Upper lobe of right lung (tissue), 1 donor: ENCODE data around the gene FOXP1. TPM values are rescaled to one million over a fixed set of nuclear protein-coding genes. Genes with fewer than 3 reads are reported as not detected.

ENCODE experiments used
- ATAC-seq: fragments of 200-7000 bp; cut with Tn5 transposase; one replicate; pipeline ENCODE4 v1.9.1; 2020; ENCODE audit warnings: mild to moderate bottlenecking, moderate library complexity
- DNase-seq: peaks from one replicate; pipeline ENCODE4 v3.0.0-alpha.2; 2020
- H3K27ac ChIP-seq: fragments of 200-600 bp; one replicate; pipeline ENCODE4 v1.8.0; 2022
- H3K27me3 ChIP-seq: fragments of 200-600 bp; one replicate; pipeline ENCODE4 v1.8.0; 2022; ENCODE audit warnings: mild to moderate bottlenecking
- H3K36me3 ChIP-seq: fragments of 200-600 bp; one replicate; pipeline ENCODE4 v1.8.0; 2022
- H3K4me1 ChIP-seq: fragments of 200-600 bp; one replicate; pipeline ENCODE4 v1.8.0; 2022
- H3K4me3 ChIP-seq: fragments of 200-600 bp; one replicate; pipeline ENCODE4 v1.8.0; 2022; ENCODE audit warnings: mild to moderate bottlenecking
- H3K9me3 ChIP-seq: fragments of 200-600 bp; one replicate; pipeline ENCODE4 v1.8.0; 2022
- CTCF ChIP-seq: fragments of 200-600 bp; IDR thresholded peaks from one replicate; pipeline ENCODE4 v1.8.0; 2022; ENCODE audit warnings: antibody characterized with exemption
- intact Hi-C: fragments of 100-400 bp; cut with DNase I; formaldehyde crosslinking; loops from one replicate; pipeline ENCODE4 v1.11.0; 2022
- total RNA-seq: library from RNA; stranded (reverse); fragmentation: NEBNext Ultra II Directional; extraction: Animal tissue kit (Norgen Biotek cat#: 25700); gene quantifications from one replicate; pipeline ENCODE4 v1.2.1, GENCODE V29; 2021
- donor health status: DM: no; HTN: yes; CAD: no; lungs with severe emphysema.

Gene FOXP1
- total RNA-seq, 1 donor from 2014 or later, result 140 TPM

- no peak for ATAC-seq
- no peak overlapping the region for H3K27ac ChIP-seq
- TF ChIP-seq CTCF, result no peak
Observed at GRCh38 chr3:71421475-71421819, 162.1 kb downstream of the FOXP1 start.

GRCh38 chr3:71419369-71419768, 164.2 kb downstream of the FOXP1 start:
- no peak overlapping the region for H3K27ac ChIP-seq
- H3K9me3 ChIP-seq, result no peaks in the 10 kb centered on the region
- ATAC-seq, result no peak
- no peaks in the 10 kb centered on the region for H3K36me3 ChIP-seq
- no peaks in the 10 kb centered on the region for H3K27me3 ChIP-seq
- no peak overlapping the region for H3K4me3 ChIP-seq
- no peak for TF ChIP-seq CTCF
- intact Hi-C loops, result no loop called here
- DNase-seq, result no peak
- peaks cover 12% of the 10 kb centered on the region for H3K4me1 ChIP-seq

More at GRCh38 chr3:71421475-71421819, 162.1 kb downstream of the FOXP1 start:
- intact Hi-C loops, result no loop called here
- Histone ChIP-seq H3K27me3 (no peaks in the 10 kb centered on the region), H3K4me1 (peaks cover 12% of the 10 kb centered on the region), H3K36me3 (no peaks in the 10 kb centered on the region), H3K9me3 (no peaks in the 10 kb centered on the region), H3K4me3 (no peak overlapping the region)
- DNase-seq, result no peak

GRCh38 chr3:71417791-71418190, 165.7 kb downstream of the FOXP1 start:
- Histone ChIP-seq H3K27me3 (no peaks in the 10 kb centered on the region), H3K9me3 (no peaks in the 10 kb centered on the region), H3K4me1 (peaks cover 7% of the 10 kb centered on the region), H3K36me3 (no peaks in the 10 kb centered on the region), H3K4me3 (no peak overlapping the region), H3K27ac (no peak overlapping the region)
- intact Hi-C loops, result no loop called here
- TF ChIP-seq CTCF, result no peak
- DNase-seq (no peak), ATAC-seq (no peak)

GRCh38 chr3:71416876-71417275, 166.7 kb downstream of the FOXP1 start:
- intact Hi-C loops, result no loop called here
- Histone ChIP-seq H3K4me1 (no peaks in the 10 kb centered on the region), H3K36me3 (no peaks in the 10 kb centered on the region), H3K27me3 (no peaks in the 10 kb centered on the region), H3K4me3 (no peak overlapping the region), H3K9me3 (no peaks in the 10 kb centered on the region), H3K27ac (no peak overlapping the region)
- DNase-seq, result no peak
- peak; percentile 19 for TF ChIP-seq CTCF
- ATAC-seq, result peak; percentile 86

GRCh38 chr3:71415681-71416122, 167.8 kb downstream of the FOXP1 start:
- H3K4me3 ChIP-seq, result no peak overlapping the region
- intact Hi-C loops, result no loop called here
- no peaks in the 10 kb centered on the region for H3K36me3 ChIP-seq
- DNase-seq, result no peak
- H3K27me3 ChIP-seq, result no peaks in the 10 kb centered on the region
- no peak for ATAC-seq
- no peaks in the 10 kb centered on the region for H3K9me3 ChIP-seq
- TF ChIP-seq CTCF, result no peak
- H3K4me1 ChIP-seq, result no peaks in the 10 kb centered on the region
- H3K27ac ChIP-seq, result no peak overlapping the region
